ENCODE results near the gene GALNS. TPM values are rescaled to one million over a fixed set of nuclear protein-coding genes. Genes with fewer than 3 reads are reported as not detected.
"Not testable (repeated sequence)": the region's sequence is repeated elsewhere in the genome, so short reads cannot be mapped to it uniquely, and the experiment has no call there.

GALNS gene, protein sequence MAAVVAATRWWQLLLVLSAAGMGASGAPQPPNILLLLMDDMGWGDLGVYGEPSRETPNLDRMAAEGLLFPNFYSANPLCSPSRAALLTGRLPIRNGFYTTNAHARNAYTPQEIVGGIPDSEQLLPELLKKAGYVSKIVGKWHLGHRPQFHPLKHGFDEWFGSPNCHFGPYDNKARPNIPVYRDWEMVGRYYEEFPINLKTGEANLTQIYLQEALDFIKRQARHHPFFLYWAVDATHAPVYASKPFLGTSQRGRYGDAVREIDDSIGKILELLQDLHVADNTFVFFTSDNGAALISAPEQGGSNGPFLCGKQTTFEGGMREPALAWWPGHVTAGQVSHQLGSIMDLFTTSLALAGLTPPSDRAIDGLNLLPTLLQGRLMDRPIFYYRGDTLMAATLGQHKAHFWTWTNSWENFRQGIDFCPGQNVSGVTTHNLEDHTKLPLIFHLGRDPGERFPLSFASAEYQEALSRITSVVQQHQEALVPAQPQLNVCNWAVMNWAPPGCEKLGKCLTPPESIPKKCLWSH
- 56.1 TPM for total RNA-seq

DNA sequence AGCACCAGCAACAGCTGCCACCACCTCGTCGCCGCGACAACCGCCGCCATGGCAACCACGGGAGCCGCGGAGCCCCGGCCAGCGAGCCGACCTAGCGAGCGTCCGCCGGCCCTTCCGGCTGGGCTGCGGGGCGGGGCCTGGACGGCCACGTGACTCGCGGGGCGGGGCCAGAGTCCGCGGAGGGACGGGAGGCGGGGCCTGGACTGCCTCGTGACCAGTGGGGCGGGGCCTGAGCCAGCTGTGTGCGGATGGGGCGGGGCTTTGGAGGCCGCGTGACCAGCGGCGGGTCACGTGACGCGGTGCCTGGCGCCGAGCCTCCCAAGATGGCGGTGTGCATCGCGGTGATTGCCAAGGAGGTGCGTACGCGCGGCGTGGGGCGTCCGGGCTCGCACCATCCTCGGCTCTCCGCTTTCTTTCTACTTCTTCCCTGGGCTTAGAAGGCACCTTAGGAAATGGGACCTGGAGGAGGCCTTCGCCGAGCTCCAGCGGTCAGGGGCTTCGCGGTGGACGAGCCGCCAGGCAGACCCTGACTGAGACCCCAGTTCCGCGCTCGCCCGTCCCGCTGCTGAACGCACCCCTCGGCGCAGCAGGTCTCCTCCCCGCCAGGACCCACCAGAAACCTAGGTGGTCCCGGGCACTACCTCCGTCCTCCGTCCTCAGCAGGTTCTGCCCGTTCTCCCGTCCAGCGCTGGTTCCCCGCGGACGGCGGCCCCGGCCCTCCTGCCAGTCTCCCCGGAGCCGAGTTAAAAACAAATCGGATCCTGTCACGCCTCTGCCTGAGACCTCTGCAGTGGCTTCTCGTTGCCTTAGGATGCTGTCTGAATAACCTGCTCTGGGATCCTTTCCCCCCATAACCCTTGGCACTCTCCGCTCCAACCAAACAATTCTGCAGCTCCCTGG, at the start of gene GALNS, which contains the start of gene TRAPPC2L:
Gene GALNS, minus strand, starts transcription at position 120 of the 900 bp plus-strand sequence. Its CDS starts 70 bp downstream, at position 50.
Gene TRAPPC2L, plus strand, starts transcription at position 300 of the 900 bp plus-strand sequence. Its CDS starts 24 bp downstream, at position 324.
- DNase-seq (ENCODE audit: low spot score): peak; percentile 99

DNA sequence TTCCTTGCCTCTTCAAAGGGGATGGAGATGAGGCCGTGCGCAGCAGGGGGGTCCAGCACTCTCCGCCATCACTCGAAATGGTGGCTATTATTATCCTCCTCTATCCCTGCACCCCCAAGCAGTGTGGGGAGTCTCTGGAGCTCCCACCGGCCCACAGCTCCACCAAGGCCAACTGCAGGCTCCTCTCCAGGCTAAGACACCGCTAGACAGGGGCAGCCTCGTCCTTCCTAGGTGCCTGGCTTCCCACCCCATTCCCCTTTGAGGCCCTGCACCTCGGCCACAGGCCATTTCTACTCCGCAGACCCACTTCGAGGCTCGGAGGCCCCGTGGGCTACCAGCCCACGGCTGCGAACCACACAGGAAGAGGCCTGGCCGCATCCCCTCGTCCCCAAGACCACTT, 49.3 kb upstream of the GALNS start:
- DNase-seq (ENCODE audit: low spot score): no peak

DNA sequence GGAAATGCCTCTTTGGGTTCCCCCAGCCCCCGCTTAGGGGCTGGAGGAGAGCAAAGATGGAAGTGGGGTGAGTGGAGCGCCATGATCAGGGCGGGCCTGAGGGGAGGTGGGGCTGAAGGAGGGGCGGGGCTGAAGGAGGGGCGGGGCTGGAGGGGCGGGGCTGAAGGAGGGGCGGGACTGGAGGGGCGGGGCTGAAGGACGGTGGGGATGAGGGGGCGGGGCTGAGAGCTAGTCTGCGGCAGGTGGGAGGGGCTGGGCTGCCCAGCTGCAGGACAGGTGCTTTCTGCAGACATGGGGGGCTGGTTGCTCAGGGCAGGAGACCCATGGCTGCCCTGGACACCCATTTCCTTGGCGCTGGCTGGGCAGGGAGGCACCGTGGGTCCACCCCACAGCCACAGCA, 48.8 kb upstream of the GALNS start:
- DNase-seq (ENCODE audit: low spot score): no peak

DNA sequence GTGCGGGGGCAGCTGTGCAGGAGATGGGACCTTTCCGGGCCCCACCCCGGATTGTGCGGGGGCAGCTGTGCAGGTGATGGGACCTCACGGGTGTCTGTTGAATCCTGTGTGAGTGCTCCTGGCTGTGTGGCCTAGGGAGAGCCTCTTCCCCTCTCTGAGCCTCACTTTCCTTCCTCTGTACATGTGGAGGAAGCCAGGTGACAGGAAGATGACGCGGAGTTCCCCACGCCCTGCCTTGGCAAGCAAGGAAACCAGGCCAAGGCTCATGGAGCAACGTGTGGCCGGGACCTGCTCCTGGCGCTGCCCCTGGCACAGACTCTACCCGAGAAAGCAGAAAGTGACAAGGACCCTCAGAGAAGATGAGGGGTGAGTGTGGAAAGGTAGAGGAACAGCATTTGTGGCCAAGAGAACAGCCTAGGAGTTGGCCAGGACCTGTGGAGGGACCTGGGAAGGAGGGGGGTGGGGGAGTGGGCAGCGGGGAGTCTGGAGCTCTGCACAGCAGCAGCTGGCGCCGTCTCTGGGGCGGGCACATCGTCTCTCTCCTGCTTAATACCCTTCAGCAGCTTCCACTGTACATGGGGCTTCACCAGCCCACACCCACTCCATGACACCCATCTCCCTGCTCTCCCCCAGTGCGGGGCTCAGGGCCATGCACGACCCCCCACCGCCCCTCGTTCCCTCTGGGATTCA, 48.1 kb upstream of the GALNS start:
- DNase-seq (ENCODE audit: low spot score): no peak

DNA sequence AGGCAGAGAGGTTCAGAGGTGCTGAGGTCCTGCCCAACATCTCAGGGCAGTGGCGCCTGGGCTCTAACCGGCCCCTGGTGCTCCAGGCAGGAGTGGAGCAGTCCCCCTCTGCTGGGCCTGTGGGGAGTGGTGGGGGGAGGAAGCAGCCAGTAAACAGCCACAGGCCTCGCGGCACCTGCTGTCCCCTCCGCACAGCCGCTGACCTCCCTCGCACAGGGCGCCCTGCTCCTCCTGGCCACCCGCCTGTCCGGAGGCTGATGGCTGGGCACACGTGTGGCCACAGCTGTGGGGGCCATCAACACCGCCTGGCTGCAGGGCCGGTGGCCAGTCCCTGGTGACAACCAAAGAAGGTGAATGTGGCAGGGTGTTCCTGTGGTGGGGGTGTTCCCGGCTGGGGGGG, 46.5 kb upstream of the GALNS start:
- DNase-seq (ENCODE audit: low spot score): no peak

DNA sequence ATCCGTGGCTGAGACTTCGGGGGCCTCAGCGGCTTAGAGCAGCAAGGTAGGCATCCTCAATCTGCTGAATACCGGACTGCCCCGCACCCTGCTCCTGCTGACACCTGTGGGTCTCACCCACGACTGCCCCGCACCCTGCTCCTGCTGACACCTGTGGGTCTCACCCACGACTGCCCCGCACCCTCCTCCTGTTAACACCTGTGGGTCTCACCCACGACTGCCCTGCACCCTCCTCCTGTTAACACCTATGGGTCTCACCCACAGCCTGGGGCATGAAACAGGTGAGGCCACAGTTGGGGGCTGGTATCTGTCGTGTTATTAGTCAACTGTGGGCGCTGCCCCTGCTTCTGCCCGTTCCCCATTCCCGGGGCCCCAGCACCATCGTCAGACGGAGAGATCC, 46.0 kb upstream of the GALNS start:
- no peak for DNase-seq (ENCODE audit: low spot score)

DNA sequence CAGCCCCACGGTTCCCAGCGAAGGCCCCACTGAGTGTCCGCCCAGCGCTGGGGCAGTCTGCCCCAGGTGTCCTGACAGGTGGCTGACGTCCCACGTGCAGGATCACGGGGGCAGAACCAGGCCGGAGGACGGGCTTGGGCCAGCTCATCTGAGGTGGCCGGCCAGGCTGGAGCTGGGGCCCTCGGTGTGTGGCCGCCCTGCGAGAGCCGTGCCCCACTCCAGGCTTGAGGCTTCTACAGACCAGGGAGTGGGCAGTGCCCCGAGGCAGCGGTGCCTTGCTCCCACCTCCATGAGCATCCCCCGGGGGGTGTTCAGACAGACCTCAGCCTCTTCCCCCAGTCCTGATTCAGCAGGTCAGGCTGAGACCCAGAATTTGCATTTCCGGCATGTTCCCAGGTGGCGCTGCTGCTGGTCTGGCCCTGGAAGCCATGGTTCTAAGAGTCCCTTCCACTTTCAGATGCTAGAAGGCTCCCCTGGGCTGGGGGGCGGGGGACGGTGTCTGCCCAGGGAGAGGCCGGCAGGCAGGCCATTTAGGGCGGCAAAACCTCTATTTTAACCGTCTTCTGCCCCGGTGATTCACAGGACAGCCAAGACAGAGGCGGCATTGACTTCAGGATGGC, 45.1 kb upstream of the GALNS start:
- DNase-seq (ENCODE audit: low spot score): no peak

DNA sequence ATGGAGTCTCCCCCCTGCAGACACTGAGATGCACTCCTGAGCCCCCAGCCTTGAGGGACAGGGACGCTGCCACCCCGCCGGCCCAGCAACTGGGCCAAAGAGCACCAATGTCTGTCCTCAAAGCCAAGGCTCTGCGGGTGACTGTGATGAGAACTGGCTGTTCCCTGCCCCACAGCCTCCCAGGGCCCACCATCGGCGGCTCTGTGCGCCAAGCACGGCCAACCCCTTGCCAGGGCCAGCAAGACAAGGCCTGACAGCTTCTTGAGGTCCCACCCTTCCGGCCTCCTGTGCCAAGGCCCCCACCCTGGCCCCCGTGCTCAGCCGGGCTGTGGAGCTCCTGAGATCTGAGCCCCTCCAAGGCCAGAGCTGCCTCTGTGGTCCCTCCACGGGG, 43.9 kb upstream of the GALNS start:
- no peak for DNase-seq (ENCODE audit: low spot score)

DNA sequence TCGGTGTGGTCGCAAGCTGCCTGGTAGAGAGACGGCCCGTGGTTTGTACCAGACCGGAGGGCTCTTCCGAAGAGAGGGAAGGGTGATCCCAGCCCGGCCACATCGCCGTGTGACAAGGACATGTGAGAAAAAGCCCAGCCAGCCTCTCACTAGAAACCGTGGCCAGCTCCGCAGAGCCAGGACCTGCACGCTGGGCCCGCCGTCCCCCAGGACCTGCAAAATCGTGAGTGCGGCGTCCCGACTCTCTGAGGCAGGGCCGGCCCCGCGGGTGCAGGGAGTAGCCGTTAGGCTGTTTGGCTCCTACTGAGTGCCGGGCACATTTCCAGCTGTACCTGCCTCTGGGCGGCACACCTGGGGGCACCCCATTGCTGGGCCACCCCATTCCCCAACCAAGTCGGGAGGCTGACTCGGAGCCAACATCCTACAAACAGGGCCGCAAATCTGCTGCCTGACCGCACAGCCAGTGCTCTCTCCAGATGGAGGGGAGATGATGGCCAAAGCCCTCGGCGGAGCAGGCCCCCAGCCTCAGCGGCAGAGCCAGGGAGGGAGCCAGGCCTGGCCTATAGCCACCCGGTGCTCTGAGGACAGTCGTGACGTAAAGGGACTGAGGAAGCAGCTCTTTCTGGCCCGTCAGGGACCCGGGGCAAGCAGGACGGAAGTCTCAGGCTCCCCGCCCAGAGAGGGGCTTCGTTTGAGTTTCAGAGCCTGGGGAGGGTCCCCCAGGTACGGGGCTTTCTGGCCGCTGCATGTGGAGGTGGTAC, 43.3 kb upstream of the GALNS start:
- no peak for DNase-seq (ENCODE audit: low spot score)

DNA sequence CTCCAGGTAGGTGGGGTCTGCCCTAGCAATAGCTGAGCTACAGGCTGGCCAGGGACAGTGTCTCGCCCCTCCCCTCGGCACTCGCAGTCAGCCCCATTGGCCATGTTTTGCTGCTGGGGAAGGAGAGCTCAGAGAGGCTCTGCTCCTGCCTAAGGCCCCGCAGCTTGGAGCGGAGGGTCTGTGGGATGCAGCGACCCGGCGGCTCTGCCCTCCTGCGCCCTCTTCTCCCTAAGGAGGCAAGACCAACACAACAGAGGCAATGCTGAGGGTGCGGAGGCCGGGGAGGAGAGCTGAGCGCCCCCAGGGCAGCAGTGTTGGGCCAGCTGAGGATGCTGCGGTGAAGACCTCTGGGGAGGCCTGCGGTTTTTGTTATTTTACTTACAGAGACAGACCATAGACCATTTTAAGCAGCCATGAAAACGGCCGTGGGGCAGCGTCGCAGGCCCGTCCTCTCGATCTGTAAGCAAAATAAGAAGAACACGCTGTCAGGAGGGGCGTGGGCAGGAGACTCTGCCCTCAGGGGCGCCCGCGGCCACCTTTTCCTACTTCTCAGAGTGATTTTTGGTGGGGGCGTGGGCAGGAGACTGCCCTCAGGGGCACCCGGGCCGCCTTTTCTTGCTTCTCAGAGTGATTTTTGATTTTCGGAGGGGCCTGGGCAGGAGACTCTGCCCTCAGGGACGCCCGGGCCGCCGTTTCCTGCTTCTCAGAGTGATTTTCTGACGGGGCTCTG, 41.1 kb upstream of the GALNS start:
- no peak for DNase-seq (ENCODE audit: low spot score)

DNA sequence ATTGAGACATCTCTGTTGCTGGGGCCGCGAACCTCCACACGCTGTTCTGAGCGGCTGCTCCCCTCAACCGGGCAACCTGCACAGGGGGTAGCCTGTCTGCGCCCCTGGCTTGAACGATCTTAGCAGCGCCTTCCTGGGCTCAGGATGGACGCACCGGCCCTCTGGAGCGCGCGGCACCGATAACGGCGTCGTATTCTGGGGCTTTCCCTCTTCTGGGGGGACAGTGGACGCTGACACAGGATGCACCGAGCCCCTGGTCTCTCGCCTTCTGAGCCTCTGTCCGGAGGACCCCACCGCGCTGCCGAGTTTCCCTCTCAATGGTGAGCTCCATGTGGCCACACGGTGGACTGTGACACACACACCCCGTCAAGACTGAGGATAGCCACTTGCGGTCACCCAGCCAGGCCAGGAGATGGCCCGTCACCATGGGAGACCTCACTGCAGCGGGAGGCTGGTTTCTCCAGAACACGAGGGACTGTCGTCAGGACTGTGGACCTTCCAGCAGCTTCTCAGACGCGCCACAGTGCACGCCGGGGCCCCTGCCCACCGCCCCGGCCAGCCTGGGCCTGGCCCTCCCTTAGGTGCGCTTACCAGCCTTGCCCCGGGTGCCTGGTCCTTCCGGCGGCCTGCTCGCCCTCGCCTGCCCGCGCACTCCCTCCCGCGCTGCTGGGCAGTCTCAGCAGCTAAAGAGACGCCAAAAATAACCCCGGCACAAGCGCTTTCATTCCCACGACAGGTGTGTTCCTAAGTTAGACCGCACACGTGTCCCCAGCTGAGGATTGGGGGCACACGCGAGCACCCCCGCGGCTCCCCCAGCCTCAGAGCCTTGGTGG, 39.7 kb upstream of the GALNS start:
- no peak for DNase-seq (ENCODE audit: low spot score)

DNA sequence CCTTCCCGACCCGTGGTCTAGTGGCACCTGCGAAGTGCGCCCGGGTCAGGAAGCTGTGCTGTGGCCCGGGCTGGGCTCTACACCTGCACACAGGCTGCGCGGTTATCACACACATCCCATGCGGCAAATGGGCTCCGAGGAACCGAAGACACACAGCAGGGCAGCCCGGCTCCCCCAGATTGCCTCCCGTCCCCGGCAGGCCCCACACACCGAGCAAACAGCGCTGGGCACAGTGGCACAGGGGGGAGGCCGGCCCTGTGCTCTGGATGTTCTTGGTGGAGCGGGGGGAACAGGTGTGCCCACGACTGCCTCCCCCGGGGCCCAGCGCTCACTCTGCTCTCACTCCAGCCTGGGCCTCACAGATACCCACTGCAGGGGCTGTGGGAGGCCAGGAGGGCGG, 38.6 kb upstream of the GALNS start:
- DNase-seq (ENCODE audit: low spot score): no peak

DNA sequence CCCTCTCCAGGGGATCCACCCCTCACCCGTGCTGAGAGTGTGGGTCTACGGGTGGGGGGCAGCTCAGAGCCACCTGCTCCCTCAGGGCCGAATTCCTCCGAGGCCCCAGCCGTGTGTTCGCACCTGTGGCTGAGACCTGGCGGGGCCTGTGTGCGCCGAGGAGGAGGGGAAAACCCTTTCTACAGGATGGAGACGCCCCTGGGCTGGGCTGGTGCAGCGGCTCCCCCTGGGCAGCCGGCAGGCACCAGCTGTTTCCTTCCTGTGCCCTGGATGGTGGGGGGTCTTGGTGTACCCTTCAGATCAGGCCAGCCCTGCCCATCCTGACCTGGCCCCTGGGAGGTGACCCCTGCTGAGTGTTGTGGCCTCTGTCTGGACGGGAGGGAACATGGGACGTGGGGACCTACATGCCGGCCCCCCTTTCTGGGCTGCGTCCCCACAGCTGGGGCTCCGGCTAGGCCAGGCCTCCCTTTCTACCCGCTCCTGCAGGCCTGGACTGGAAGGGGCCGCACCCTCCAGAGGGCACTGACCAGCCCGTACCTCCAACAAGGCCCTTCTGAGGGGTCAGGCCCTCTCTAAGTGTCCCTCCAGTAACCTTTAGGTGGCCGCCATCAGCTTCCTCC, 38.0 kb upstream of the GALNS start:
- DNase-seq (ENCODE audit: low spot score): no peak

DNA sequence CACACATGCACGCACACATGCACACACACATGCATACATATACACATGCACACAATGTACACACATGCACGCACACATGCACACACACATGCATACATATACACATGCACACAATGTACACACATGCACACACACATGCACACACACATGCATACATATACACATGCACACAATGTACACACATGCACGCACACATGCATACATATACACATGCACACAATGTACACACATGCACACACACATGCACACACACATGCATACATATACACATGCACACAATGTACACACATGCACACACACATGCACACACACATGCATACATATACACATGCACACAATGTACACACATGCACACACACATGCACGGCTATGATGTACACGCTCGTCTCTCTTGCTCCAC, 37.5 kb upstream of the GALNS start:
- DNase-seq (ENCODE audit: low spot score): not testable (repeated sequence)

DNA sequence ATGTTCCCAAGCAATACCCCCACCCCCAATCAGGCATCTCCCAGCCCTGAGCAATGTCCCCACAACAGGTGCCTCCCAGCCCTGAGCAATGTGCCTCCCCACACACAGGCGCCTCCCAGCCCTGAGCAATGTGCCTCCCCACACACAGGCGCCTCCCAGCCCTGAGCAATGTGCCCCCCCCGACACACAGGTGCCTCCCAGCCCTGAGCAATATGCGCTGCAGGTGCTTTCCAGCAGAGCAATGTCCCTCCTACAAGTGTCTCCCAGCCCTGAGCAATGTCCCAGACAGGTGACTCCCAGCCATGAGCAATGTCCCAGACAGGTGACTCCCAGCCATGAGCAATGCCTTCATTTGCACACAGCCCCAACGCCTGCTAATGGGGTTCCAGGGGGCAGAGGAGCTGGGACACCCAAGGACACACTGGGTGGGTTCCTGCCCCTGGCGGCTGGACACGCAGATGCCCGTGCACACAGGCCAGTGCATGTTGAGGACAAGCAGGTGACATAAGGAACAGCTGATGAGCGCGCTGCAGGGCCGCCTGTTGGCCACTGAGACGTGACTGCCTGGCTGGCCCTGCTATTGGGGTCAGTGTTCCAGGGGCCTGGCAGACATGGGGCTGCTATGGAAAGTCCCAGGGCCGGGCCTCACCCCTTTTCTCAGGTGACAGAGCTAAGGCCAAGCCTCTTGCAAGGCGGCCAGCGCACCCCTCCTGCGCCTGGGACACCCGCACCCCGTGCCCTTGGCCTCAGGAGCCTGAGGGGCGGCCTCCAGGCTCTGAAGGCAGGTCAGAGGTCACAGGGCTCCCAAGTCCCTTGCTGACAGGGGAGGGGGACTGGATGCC, 36.6 kb upstream of the GALNS start:
- DNase-seq (ENCODE audit: low spot score): no peak

DNA sequence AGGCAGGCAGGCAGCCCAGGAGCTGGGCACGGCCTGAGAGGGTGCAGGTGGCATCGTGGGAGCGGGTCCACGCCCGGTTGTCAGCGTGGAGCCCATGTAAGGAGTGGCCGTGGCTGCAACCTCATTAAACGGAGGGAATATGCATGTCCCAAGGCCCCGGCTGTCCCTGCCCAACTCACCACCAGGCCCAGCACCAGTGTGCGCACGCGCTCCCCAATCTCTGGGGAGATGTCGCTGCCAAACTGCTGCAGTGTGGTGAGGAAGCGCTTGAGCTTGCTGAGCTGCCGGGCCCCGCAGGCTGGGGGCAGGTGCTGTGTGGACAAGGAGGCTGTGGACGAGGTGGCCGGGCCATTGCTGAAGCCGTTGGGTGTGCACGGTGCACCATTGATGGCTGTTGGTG, 35.3 kb upstream of the GALNS start:
- no peak for DNase-seq (ENCODE audit: low spot score)

DNA sequence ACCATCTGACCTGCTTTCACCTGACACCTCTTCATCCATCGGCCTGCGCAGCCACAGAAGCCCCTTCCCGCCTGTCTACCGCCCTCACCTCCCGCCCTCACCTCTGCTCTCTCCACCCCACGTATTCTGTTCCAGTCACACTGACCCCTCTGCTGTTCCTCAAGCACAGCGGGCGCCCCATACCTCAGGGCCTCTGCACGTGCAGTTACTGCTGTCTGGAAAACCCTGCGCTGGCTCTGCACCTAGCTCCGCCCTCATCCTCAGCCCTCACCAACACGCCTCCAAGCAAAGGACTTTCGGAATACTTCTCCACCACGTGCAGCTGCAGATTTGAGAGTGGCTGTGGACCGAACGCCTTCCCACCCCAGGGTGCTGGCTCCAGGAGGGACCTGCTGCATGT, 34.3 kb upstream of the GALNS start:
- no peak for DNase-seq (ENCODE audit: low spot score)
